ENCODE data around the gene RHOD.

The RHOD gene

GRCh38 chr11:67043572-67044349, 12.9 kb upstream of the RHOD start:
- DNase-seq (ENCODE audit: low read depth) = no peak
- TF ChIP-seq, protein P1, sequence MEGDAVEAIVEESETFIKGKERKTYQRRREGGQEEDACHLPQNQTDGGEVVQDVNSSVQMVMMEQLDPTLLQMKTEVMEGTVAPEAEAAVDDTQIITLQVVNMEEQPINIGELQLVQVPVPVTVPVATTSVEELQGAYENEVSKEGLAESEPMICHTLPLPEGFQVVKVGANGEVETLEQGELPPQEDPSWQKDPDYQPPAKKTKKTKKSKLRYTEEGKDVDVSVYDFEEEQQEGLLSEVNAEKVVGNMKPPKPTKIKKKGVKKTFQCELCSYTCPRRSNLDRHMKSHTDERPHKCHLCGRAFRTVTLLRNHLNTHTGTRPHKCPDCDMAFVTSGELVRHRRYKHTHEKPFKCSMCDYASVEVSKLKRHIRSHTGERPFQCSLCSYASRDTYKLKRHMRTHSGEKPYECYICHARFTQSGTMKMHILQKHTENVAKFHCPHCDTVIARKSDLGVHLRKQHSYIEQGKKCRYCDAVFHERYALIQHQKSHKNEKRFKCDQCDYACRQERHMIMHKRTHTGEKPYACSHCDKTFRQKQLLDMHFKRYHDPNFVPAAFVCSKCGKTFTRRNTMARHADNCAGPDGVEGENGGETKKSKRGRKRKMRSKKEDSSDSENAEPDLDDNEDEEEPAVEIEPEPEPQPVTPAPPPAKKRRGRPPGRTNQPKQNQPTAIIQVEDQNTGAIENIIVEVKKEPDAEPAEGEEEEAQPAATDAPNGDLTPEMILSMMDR (conservative IDR thresholded peaks at IDR 0.05; ENCODE audit: low read depth, low read length) = no peak
- H3K4me3 ChIP-seq (ENCODE audit: low read length) = no peak overlapping the region

GRCh38 chr11:67044496-67044895, 12.2 kb upstream of the RHOD start:
- H3K4me3 ChIP-seq (ENCODE audit: low read length) = no peak overlapping the region
- DNase-seq (ENCODE audit: low read depth) = no peak
- TF ChIP-seq, protein P1 (conservative IDR thresholded peaks at IDR 0.05; ENCODE audit: low read depth, low read length) = no peak

- TF ChIP-seq, protein P1 (conservative IDR thresholded peaks at IDR 0.05; ENCODE audit: low read depth, low read length) = peak; percentile 5
- peak; percentile 74 for DNase-seq (ENCODE audit: low read depth)
- H3K4me3 ChIP-seq (ENCODE audit: low read length) = no peak overlapping the region
These were observed 11.3 kb upstream of the RHOD start for GRCh38 chr11:67045314-67045713.

DNA sequence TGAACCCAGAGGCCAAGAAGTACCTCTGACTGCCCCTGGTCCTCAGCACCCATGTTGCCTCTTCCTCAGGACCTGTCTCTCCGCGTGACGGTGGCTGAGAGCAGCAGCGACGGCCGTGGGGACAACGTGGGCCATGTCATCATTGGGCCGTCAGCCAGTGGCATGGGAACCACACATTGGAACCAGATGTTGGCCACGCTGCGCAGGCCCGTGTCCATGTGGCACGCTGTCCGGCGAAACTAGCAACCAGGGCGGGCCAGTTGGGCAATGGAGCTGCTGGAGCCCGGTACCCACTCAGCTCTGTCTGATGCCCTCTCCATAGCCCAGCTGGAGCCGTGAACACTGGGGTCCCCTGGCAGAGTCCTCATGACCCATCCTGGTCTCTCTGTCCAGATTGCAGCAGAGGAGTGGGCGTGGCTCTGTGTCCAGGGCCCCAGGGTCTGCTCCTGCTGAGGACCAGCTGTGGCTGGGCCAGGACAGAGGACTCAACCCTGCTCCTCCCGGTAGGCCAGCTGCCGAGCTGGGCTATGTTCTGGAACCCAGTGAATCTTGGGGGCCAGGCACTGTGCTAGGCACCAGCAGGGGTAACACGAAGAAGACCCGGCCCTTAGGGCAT, 8.0 kb upstream of the RHOD start:
- no peak overlapping the region for H3K4me3 ChIP-seq (ENCODE audit: low read length)
- DNase-seq (ENCODE audit: low read depth) = no peak
- TF ChIP-seq, protein P1 (conservative IDR thresholded peaks at IDR 0.05; ENCODE audit: low read depth, low read length) = no peak

- no peak for DNase-seq (ENCODE audit: low read depth)
- TF ChIP-seq, protein P1 (conservative IDR thresholded peaks at IDR 0.05; ENCODE audit: low read depth, low read length) = peak; percentile 19
- H3K4me3 ChIP-seq (ENCODE audit: low read length) = no peak overlapping the region
These were observed 6.5 kb upstream of the RHOD start for GRCh38 chr11:67050139-67050538.

GRCh38 chr11:67051180-67051893, 5.3 kb upstream of the RHOD start:
- H3K4me3 ChIP-seq (ENCODE audit: low read length) = no peak overlapping the region
- TF ChIP-seq, protein P1 (conservative IDR thresholded peaks at IDR 0.05; ENCODE audit: low read depth, low read length) = no peak
- no peak for DNase-seq (ENCODE audit: low read depth)

Measured in retinal pigment epithelial cell (primary cell).